ENCODE measurements around the gene AMD1.
"Not testable (repeated sequence)": the region's sequence is repeated elsewhere in the genome, so short reads cannot be mapped to it uniquely, and the experiment has no call there.

Gene AMD1

GRCh38 chr6:110900028-110900598 lies 25.5 kb downstream of the AMD1 start:
- Histone ChIP-seq H3K36me3 (ENCODE audit: insufficient read depth, low read depth, low read length) (peaks cover 32% of the 10 kb centered on the region), H3K9me3 (ENCODE audit: insufficient read depth, low read depth, low read length) (peaks cover 20% of the 10 kb centered on the region), H3K27me3 (ENCODE audit: insufficient read depth, low read length) (no peaks in the 10 kb centered on the region), H3K4me3 (ENCODE audit: low read length) (no peak overlapping the region), H3K9ac (ENCODE audit: low read depth, low read length) (no peak overlapping the region), H3K27ac (ENCODE audit: low read length) (no peak overlapping the region), H3K4me1 (ENCODE audit: insufficient read depth, low read length) (no peaks in the 10 kb centered on the region)

- H3K36me3 ChIP-seq (ENCODE audit: insufficient read depth, low read depth, low read length): peaks cover 17% of the 10 kb centered on the region
- not testable (repeated sequence) for H3K27me3 ChIP-seq (ENCODE audit: insufficient read depth, low read length); H3K9ac ChIP-seq (ENCODE audit: low read depth, low read length); H3K27ac ChIP-seq (ENCODE audit: low read length); H3K4me3 ChIP-seq (ENCODE audit: low read length); H3K4me1 ChIP-seq (ENCODE audit: insufficient read depth, low read length)
- peaks cover 26% of the 10 kb centered on the region for H3K9me3 ChIP-seq (ENCODE audit: insufficient read depth, low read depth, low read length)
Observed at GRCh38 chr6:110901601-110902000, 27.0 kb downstream of the AMD1 start.

GRCh38 chr6:110902091-110902490 lies 27.5 kb downstream of the AMD1 start:
- Histone ChIP-seq H3K27me3 (ENCODE audit: insufficient read depth, low read length) (no peaks in the 10 kb centered on the region), H3K27ac (ENCODE audit: low read length) (no peak overlapping the region), H3K4me3 (ENCODE audit: low read length) (no peak overlapping the region), H3K9me3 (ENCODE audit: insufficient read depth, low read depth, low read length) (peaks cover 26% of the 10 kb centered on the region), H3K9ac (ENCODE audit: low read depth, low read length) (no peak overlapping the region), H3K36me3 (ENCODE audit: insufficient read depth, low read depth, low read length) (peaks cover 12% of the 10 kb centered on the region), H3K4me1 (ENCODE audit: insufficient read depth, low read length) (no peaks in the 10 kb centered on the region)

GRCh38 chr6:110906273-110906672 lies 31.7 kb downstream of the AMD1 start:
- not testable (repeated sequence) for H3K9ac ChIP-seq (ENCODE audit: low read depth, low read length); H3K27me3 ChIP-seq (ENCODE audit: insufficient read depth, low read length); H3K27ac ChIP-seq (ENCODE audit: low read length); H3K4me1 ChIP-seq (ENCODE audit: insufficient read depth, low read length); H3K4me3 ChIP-seq (ENCODE audit: low read length); H3K36me3 ChIP-seq (ENCODE audit: insufficient read depth, low read depth, low read length)
- peaks cover 26% of the 10 kb centered on the region for H3K9me3 ChIP-seq (ENCODE audit: insufficient read depth, low read depth, low read length)

- Histone ChIP-seq H3K4me3 (ENCODE audit: low read length) (no peak overlapping the region), H3K4me1 (ENCODE audit: insufficient read depth, low read length) (no peaks in the 10 kb centered on the region), H3K27ac (ENCODE audit: low read length) (no peak overlapping the region), H3K27me3 (ENCODE audit: insufficient read depth, low read length) (no peaks in the 10 kb centered on the region), H3K9me3 (ENCODE audit: insufficient read depth, low read depth, low read length) (no peaks in the 10 kb centered on the region), H3K36me3 (ENCODE audit: insufficient read depth, low read depth, low read length) (no peaks in the 10 kb centered on the region), H3K9ac (ENCODE audit: low read depth, low read length) (no peak overlapping the region)
Observed at GRCh38 chr6:110930781-110931180, 56.2 kb downstream of the AMD1 start.

- no peak overlapping the region for H3K9ac ChIP-seq (ENCODE audit: low read depth, low read length)
- no peak overlapping the region for H3K4me3 ChIP-seq (ENCODE audit: low read length)
- no peaks in the 10 kb centered on the region for H3K36me3 ChIP-seq (ENCODE audit: insufficient read depth, low read depth, low read length)
- H3K27me3 ChIP-seq (ENCODE audit: insufficient read depth, low read length): no peaks in the 10 kb centered on the region
- no peak overlapping the region for H3K27ac ChIP-seq (ENCODE audit: low read length)
- H3K9me3 ChIP-seq (ENCODE audit: insufficient read depth, low read depth, low read length): no peaks in the 10 kb centered on the region
- no peaks in the 10 kb centered on the region for H3K4me1 ChIP-seq (ENCODE audit: insufficient read depth, low read length)
Observed at GRCh38 chr6:110933912-110934311, 59.3 kb downstream of the AMD1 start.

GRCh38 chr6:110934381-110934898 lies 59.9 kb downstream of the AMD1 start:
- no peaks in the 10 kb centered on the region for H3K9me3 ChIP-seq (ENCODE audit: insufficient read depth, low read depth, low read length)
- H3K27ac ChIP-seq (ENCODE audit: low read length): no peak overlapping the region
- H3K4me3 ChIP-seq (ENCODE audit: low read length): no peak overlapping the region
- H3K9ac ChIP-seq (ENCODE audit: low read depth, low read length): no peak overlapping the region
- H3K4me1 ChIP-seq (ENCODE audit: insufficient read depth, low read length): no peaks in the 10 kb centered on the region
- no peaks in the 10 kb centered on the region for H3K27me3 ChIP-seq (ENCODE audit: insufficient read depth, low read length)
- H3K36me3 ChIP-seq (ENCODE audit: insufficient read depth, low read depth, low read length): no peaks in the 10 kb centered on the region

- Histone ChIP-seq H3K9ac (ENCODE audit: low read depth, low read length) (no peak overlapping the region), H3K27ac (ENCODE audit: low read length) (no peak overlapping the region), H3K4me1 (ENCODE audit: insufficient read depth, low read length) (no peaks in the 10 kb centered on the region), H3K4me3 (ENCODE audit: low read length) (no peak overlapping the region), H3K27me3 (ENCODE audit: insufficient read depth, low read length) (no peaks in the 10 kb centered on the region), H3K9me3 (ENCODE audit: insufficient read depth, low read depth, low read length) (no peaks in the 10 kb centered on the region), H3K36me3 (ENCODE audit: insufficient read depth, low read depth, low read length) (no peaks in the 10 kb centered on the region)
Observed at GRCh38 chr6:110935171-110935570, 60.6 kb downstream of the AMD1 start.

- Histone ChIP-seq H3K9me3 (ENCODE audit: insufficient read depth, low read depth, low read length) (no peaks in the 10 kb centered on the region), H3K4me3 (ENCODE audit: low read length) (no peak overlapping the region), H3K36me3 (ENCODE audit: insufficient read depth, low read depth, low read length) (no peaks in the 10 kb centered on the region), H3K4me1 (ENCODE audit: insufficient read depth, low read length) (no peaks in the 10 kb centered on the region), H3K27ac (ENCODE audit: low read length) (no peak overlapping the region), H3K9ac (ENCODE audit: low read depth, low read length) (no peak overlapping the region), H3K27me3 (ENCODE audit: insufficient read depth, low read length) (no peaks in the 10 kb centered on the region)
Observed at GRCh38 chr6:110938171-110938570, 63.6 kb downstream of the AMD1 start.

- Histone ChIP-seq H3K36me3 (ENCODE audit: insufficient read depth, low read depth, low read length) (no peaks in the 10 kb centered on the region), H3K4me3 (ENCODE audit: low read length) (no peak overlapping the region), H3K27ac (ENCODE audit: low read length) (no peak overlapping the region), H3K9ac (ENCODE audit: low read depth, low read length) (no peak overlapping the region), H3K4me1 (ENCODE audit: insufficient read depth, low read length) (no peaks in the 10 kb centered on the region), H3K9me3 (ENCODE audit: insufficient read depth, low read depth, low read length) (no peaks in the 10 kb centered on the region), H3K27me3 (ENCODE audit: insufficient read depth, low read length) (no peaks in the 10 kb centered on the region)
Observed at GRCh38 chr6:110939429-110940200, 65.0 kb downstream of the AMD1 start.

- no peaks in the 10 kb centered on the region for H3K4me1 ChIP-seq (ENCODE audit: insufficient read depth, low read length)
- H3K36me3 ChIP-seq (ENCODE audit: insufficient read depth, low read depth, low read length): no peaks in the 10 kb centered on the region
- H3K4me3 ChIP-seq (ENCODE audit: low read length): no peak overlapping the region
- H3K9ac ChIP-seq (ENCODE audit: low read depth, low read length): no peak overlapping the region
- H3K27ac ChIP-seq (ENCODE audit: low read length): no peak overlapping the region
- no peaks in the 10 kb centered on the region for H3K27me3 ChIP-seq (ENCODE audit: insufficient read depth, low read length)
- no peaks in the 10 kb centered on the region for H3K9me3 ChIP-seq (ENCODE audit: insufficient read depth, low read depth, low read length)
Observed at GRCh38 chr6:110944681-110945151, 70.1 kb downstream of the AMD1 start.
